ENCODE results near the gene TMEM59. TPM values are rescaled to one million over a fixed set of nuclear protein-coding genes. Genes with fewer than 3 reads are reported as not detected.
"Not testable (repeated sequence)": the region's sequence is repeated elsewhere in the genome, so short reads cannot be mapped to it uniquely, and the experiment has no call there.

The TMEM59 gene
- polyA plus RNA-seq, 3 donors = 169 to 925 (median 831) TPM

DNA sequence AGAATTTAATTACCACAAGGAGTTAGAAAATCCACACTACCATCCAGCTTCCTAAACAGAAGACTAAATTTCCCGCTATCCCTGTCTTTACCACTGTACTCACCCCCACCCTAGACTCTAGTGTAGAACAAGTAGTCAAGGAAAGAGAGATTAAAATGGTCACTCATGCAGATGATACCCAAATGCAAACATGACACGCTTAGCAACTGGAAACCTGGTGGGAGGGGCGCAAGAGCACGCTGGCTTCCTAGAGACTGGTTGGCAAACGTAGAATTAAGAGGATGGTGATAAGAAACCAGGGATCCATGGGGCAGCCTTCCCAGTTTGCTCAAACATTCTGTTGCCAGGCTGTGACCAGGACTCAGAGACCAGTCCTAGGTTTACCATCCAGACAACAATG, 25.2 kb downstream of the TMEM59 start:
- Histone ChIP-seq H3K27me3 (ENCODE audit: control insufficient read depth in 2 of 2, insufficient read depth in 2 of 2, low read length in 2 of 2) (no peaks in the 10 kb centered on the region), H2AFZ (ENCODE audit: insufficient read depth, low read depth, low read length, poor library complexity, severe bottlenecking) (no peak overlapping the region), H3K36me3 (replicated peaks in 1 of 2; ENCODE audit: control insufficient read depth in 1 of 2, insufficient read depth in 2 of 2, low read length in 2 of 2) (peaks cover 28 to 47% of the 10 kb centered on the region in 2 donors), H3K9ac (ENCODE audit: insufficient read depth, low read length, poor library complexity, severe bottlenecking) (no peak overlapping the region), H3K4me1 (ENCODE audit: control insufficient read depth in 1 of 2, insufficient read depth in 2 of 2, low read length in 2 of 2) (no peaks in the 10 kb centered on the region), H3K27ac (ENCODE audit: low read depth in 1 of 2, low read length in 2 of 2) (no peak overlapping the region), H3K4me2 (replicated peaks; ENCODE audit: extremely low read depth, low read length, poor library complexity, severe bottlenecking) (no peak overlapping the region), H4K20me1 (ENCODE audit: insufficient read depth, low read length) (no peaks in the 10 kb centered on the region), H3K4me3 (replicated peaks in 1 of 3; ENCODE audit: low read depth in 2 of 3, low read length in 3 of 3) (no peak overlapping the region), H3K79me2 (ENCODE audit: insufficient read depth, low read length) (no peaks in the 10 kb centered on the region), H3K9me3 (replicated peaks in 1 of 2; ENCODE audit: control insufficient read depth in 1 of 2, insufficient read depth in 1 of 2, low read length in 2 of 2) (no peaks in the 10 kb centered on the region)
- intact Hi-C loops (cut with micrococcal nuclease) = no loop called here
- DNase-seq = no peak
- Mint-ChIP-seq H3K27me3 (ENCODE audit: low read depth in 3 of 3) (peaks cover 0 to 1% (median 1%) of the 10 kb centered on the region in 3 donors), H3K36me3 (peaks cover 41 to 44% of the 10 kb centered on the region in 2 donors), H3K27ac (peak overlapping the region in 1 of 7 donors; percentile 32), H3K4me1 (no peaks in the 10 kb centered on the region), H3K9me3 (peaks cover 0 to 1% (median 0%) of the 10 kb centered on the region in 7 donors), H3K4me3 (no peak overlapping the region)
- WGBS (ENCODE audit: insufficient coverage) = 98% methylated on average over 4 of the region's 5 CpGs
- TF ChIP-seq, protein P1, sequence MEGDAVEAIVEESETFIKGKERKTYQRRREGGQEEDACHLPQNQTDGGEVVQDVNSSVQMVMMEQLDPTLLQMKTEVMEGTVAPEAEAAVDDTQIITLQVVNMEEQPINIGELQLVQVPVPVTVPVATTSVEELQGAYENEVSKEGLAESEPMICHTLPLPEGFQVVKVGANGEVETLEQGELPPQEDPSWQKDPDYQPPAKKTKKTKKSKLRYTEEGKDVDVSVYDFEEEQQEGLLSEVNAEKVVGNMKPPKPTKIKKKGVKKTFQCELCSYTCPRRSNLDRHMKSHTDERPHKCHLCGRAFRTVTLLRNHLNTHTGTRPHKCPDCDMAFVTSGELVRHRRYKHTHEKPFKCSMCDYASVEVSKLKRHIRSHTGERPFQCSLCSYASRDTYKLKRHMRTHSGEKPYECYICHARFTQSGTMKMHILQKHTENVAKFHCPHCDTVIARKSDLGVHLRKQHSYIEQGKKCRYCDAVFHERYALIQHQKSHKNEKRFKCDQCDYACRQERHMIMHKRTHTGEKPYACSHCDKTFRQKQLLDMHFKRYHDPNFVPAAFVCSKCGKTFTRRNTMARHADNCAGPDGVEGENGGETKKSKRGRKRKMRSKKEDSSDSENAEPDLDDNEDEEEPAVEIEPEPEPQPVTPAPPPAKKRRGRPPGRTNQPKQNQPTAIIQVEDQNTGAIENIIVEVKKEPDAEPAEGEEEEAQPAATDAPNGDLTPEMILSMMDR (IDR thresholded peaks at IDR 0.05) = no peak

DNA sequence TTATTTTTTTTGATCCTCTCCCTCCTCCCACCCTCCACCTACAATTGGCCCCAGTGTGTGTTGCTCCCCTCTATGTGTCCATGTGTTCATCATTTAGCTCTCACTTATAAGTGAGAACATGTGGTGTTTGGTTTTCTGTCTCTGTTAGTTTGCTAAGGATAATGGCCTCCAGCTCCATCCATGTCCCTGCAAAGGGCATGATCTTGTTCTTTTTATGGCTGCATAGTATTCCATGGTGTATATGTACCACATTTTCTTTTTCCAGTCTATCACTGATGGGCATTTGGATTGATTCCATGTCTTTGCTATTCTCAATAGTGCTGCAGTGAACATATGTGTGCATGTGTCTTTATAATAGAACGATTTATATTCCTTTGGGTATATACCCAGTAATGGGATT, 28.2 kb downstream of the TMEM59 start:
- intact Hi-C loops (cut with micrococcal nuclease); H3K9ac ChIP-seq (ENCODE audit: insufficient read depth, low read length, poor library complexity, severe bottlenecking); H3K27me3 Mint-ChIP-seq (ENCODE audit: low read depth in 3 of 3); H3K27me3 ChIP-seq (ENCODE audit: control insufficient read depth in 2 of 2, insufficient read depth in 2 of 2, low read length in 2 of 2); H4K20me1 ChIP-seq (ENCODE audit: insufficient read depth, low read length); H3K9me3 ChIP-seq (replicated peaks in 1 of 2; ENCODE audit: control insufficient read depth in 1 of 2, insufficient read depth in 1 of 2, low read length in 2 of 2); H3K9me3 Mint-ChIP-seq; H3K4me1 Mint-ChIP-seq; H3K4me3 Mint-ChIP-seq; H2AFZ ChIP-seq (ENCODE audit: insufficient read depth, low read depth, low read length, poor library complexity, severe bottlenecking); H3K79me2 ChIP-seq (ENCODE audit: insufficient read depth, low read length); H3K4me2 ChIP-seq (replicated peaks; ENCODE audit: extremely low read depth, low read length, poor library complexity, severe bottlenecking); H3K27ac Mint-ChIP-seq; H3K27ac ChIP-seq (ENCODE audit: low read depth in 1 of 2, low read length in 2 of 2); H3K4me3 ChIP-seq (replicated peaks in 1 of 3; ENCODE audit: low read depth in 2 of 3, low read length in 3 of 3); DNase-seq; H3K4me1 ChIP-seq (ENCODE audit: control insufficient read depth in 1 of 2, insufficient read depth in 2 of 2, low read length in 2 of 2): not testable (repeated sequence)
- no CpG with 5 or more reads among the region's 1 CpG for WGBS (ENCODE audit: insufficient coverage)
- H3K36me3 Mint-ChIP-seq = peaks cover 16 to 17% of the 10 kb centered on the region in 2 donors
- H3K36me3 ChIP-seq (replicated peaks in 1 of 2; ENCODE audit: control insufficient read depth in 1 of 2, insufficient read depth in 2 of 2, low read length in 2 of 2) = peaks cover 3 to 16% of the 10 kb centered on the region in 2 donors

Data from CD14-positive monocyte (primary cell).